PC-3 (cell line): Measurements from ENCODE around the gene IL1RAP. TPM values are rescaled to one million over a fixed set of nuclear protein-coding genes. Genes with fewer than 3 reads are reported as not detected.

ENCODE experiments used
- ATAC-seq: fragments of 200-7000 bp; cut with Tn5 transposase; 2 replicates; pipeline ENCODE4 v1.9.1; 2020; ENCODE audit warnings: mild to moderate bottlenecking, moderate library complexity
- BruUV-seq: library from RNA; stranded (reverse); fragments of 400-500 nt; replicated peaks from 2 replicates; lab custom pipeline; 2021; lab: Mats Ljungman, UMichigan
- CTCF ChIA-PET: fragments of 300-600 bp; sonication (Branson Sonifier 250); formaldehyde crosslinking; loops from one replicate; lab custom pipeline; 2022; ENCODE audit warnings: antibody characterized with exemption; lab: Charles Lee
- POLR2A ChIA-PET: fragments of 300-600 bp; sonication (Branson Sonifier 250); formaldehyde crosslinking; loops from one replicate; lab custom pipeline; 2022; ENCODE audit warnings: antibody characterized with exemption; ENCODE audit not compliant: unreplicated experiment; lab: Charles Lee
- DNase-seq: peaks from one replicate; pipeline ENCODE4 v3.0.0-alpha.2; 2015
- H2AFZ ChIP-seq: fragments of 300-600 bp; sonication (generic); 2 replicates; pipeline ENCODE4 v1.6.0; 2016; ENCODE audit warnings: antibody characterized with exemption, low read length
- H3F3A ChIP-seq: fragments of 300-600 bp; sonication (generic); one replicate; pipeline ENCODE4 v1.6.0; 2017; ENCODE audit warnings: antibody characterized with exemption, low read length, control low read depth, mild to moderate bottlenecking; ENCODE audit not compliant: unreplicated experiment
- H3K27ac ChIP-seq: fragments of 300-600 bp; sonication (generic); 2 replicates; pipeline ENCODE4 v1.5.1; 2016; ENCODE audit warnings: mild to moderate bottlenecking, low read length
- H3K27me3 ChIP-seq: fragments of 300-600 bp; sonication (generic); 2 replicates; pipeline ENCODE4 v1.6.1; 2016; ENCODE audit warnings: low read length, mixed read lengths
- H3K36me3 ChIP-seq: fragments of 300-600 bp; sonication (generic); 2 replicates; pipeline ENCODE4 v1.6.1; 2016; ENCODE audit warnings: low read depth, mixed run types, low read length, mixed read lengths
- H3K4me1 ChIP-seq: fragments of 300-600 bp; sonication (generic); 2 replicates; pipeline ENCODE4 v1.5.1; 2016; ENCODE audit warnings: low read length; ENCODE audit not compliant: insufficient read depth
- H3K4me2 ChIP-seq: fragments of 300-600 bp; sonication (generic); 2 replicates; pipeline ENCODE4 v1.6.0; 2016; ENCODE audit warnings: low read length
- H3K4me3 ChIP-seq: fragments of 300-600 bp; sonication (generic); 2 replicates; pipeline ENCODE4 v1.5.1; 2016; ENCODE audit warnings: mild to moderate bottlenecking, low read length, mixed read lengths
- H3K79me2 ChIP-seq: fragments of 300-600 bp; sonication (generic); 2 replicates; pipeline ENCODE4 v1.6.1; 2017; ENCODE audit warnings: low read length, mixed read lengths
- H3K9ac ChIP-seq: fragments of 300-600 bp; sonication (generic); 2 replicates; pipeline ENCODE4 v1.6.0; 2016; ENCODE audit warnings: mild to moderate bottlenecking, low read length
- H3K9me2 ChIP-seq: fragments of 300-600 bp; sonication (generic); replicated peaks from 2 replicates; pipeline ENCODE4 v1.6.1; 2016; ENCODE audit warnings: mixed run types, low read length, mixed read lengths
- H3K9me3 ChIP-seq: fragments of 300-600 bp; sonication (generic); 2 replicates; pipeline ENCODE4 v1.6.1; 2016; ENCODE audit warnings: low read length, mixed read lengths
- H4K20me1 ChIP-seq: fragments of 300-600 bp; sonication (generic); 2 replicates; pipeline ENCODE4 v1.6.1; 2016; ENCODE audit warnings: low read length, mixed read lengths
- CTCF ChIP-seq: fragments of 300-600 bp; sonication (generic); conservative IDR thresholded peaks from 2 replicates; pipeline ENCODE4 v1.5.1; 2017; ENCODE audit warnings: antibody characterized with exemption, low read depth, mild to moderate bottlenecking, low read length
- EZH2 ChIP-seq: fragments of 300-600 bp; sonication (generic); IDR thresholded peaks from one replicate; pipeline ENCODE4 v1.6.1; 2017; ENCODE audit warnings: antibody characterized with exemption, mild to moderate bottlenecking, low read length; ENCODE audit not compliant: unreplicated experiment
- EZH2phosphoT487 ChIP-seq: fragments of 300-600 bp; sonication (generic); IDR thresholded peaks from 2 replicates; pipeline ENCODE4 v1.6.1; 2018; ENCODE audit warnings: mild to moderate bottlenecking, antibody characterized with exemption, low read length, borderline replicate concordance
- intact Hi-C: fragments of 100-400 bp; cut with micrococcal nuclease; formaldehyde crosslinking; loops from 2 replicates; pipeline ENCODE4 v1.9.0; 2023
- total RNA-seq: library from RNA; depleted of rRNA; stranded (reverse); fragments of >200 nt; gene quantifications from 2 replicates; pipeline ENCODE4 v1.2.3, GENCODE V29; 2014

IL1RAP gene
- total RNA-seq, 1 experiment from 2014 or later, result 5.0 TPM

- Histone ChIP-seq H3F3A (no peaks in the 10 kb centered on the region), H3K4me1 (no peaks in the 10 kb centered on the region), H3K79me2 (no peaks in the 10 kb centered on the region), H4K20me1 (no peaks in the 10 kb centered on the region), H3K4me3 (no peak overlapping the region), H2AFZ (no peak overlapping the region), H3K9me3 (no peaks in the 10 kb centered on the region), H3K4me2 (no peak overlapping the region), H3K27me3 (no peaks in the 10 kb centered on the region), H3K36me3 (no peaks in the 10 kb centered on the region; the same call in 1 of the 2 replicates), H3K27ac (no peak overlapping the region), H3K9me2 (no peaks in the 10 kb centered on the region), H3K9ac (no peak overlapping the region)
- intact Hi-C loops, result no loop called here
- POLR2A ChIA-PET, result no interaction called here
- no peak for ATAC-seq
- DNase-seq, result no peak
- CTCF ChIA-PET, result no interaction called here
- no TSS peak for BruUV-seq
- TF ChIP-seq CTCF (no peak), EZH2 (no peak), EZH2phosphoT487 (no peak)
Observed at GRCh38 chr3:190605385-190605784, 91.5 kb downstream of the IL1RAP start.

DNA sequence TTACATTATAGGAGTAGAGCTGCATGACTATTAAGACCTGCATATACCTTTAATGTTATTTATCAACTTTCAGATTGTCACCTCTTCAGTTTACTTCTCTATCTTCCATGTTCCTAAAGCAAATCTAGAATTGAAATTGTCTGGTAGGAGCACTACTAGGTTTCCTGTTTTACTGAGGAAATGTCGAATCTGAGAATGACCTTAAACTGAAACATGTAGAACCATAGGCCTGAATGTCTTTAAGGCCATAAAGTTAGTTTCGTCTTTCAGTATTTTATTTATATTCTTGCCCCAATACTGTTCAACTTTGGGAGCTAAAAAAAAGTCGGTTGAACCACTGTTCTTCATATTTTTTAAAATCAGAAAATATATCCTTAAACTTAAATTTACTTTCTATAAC is 92.7 kb downstream of the IL1RAP start:
- Histone ChIP-seq H3K4me1 (no peaks in the 10 kb centered on the region), H3F3A (no peaks in the 10 kb centered on the region), H3K9ac (no peak overlapping the region), H3K9me3 (no peaks in the 10 kb centered on the region), H3K4me2 (no peak overlapping the region), H3K27ac (no peak overlapping the region), H4K20me1 (no peaks in the 10 kb centered on the region), H3K36me3 (no peaks in the 10 kb centered on the region; the same call in 1 of the 2 replicates), H2AFZ (no peak overlapping the region), H3K4me3 (no peak overlapping the region), H3K27me3 (no peaks in the 10 kb centered on the region), H3K79me2 (no peaks in the 10 kb centered on the region), H3K9me2 (no peaks in the 10 kb centered on the region)
- DNase-seq (no peak), ATAC-seq (no peak)
- TF ChIP-seq EZH2 (no peak), EZH2phosphoT487 (no peak), CTCF (no peak)
- BruUV-seq, result no TSS peak
- POLR2A ChIA-PET, result no interaction called here
- intact Hi-C loops, result no loop called here
- CTCF ChIA-PET, result no interaction called here

- BruUV-seq, result no TSS peak
Observed at GRCh38 chr3:190607021-190607420, 93.1 kb downstream of the IL1RAP start.

More at GRCh38 chr3:190607021-190607420, 93.1 kb downstream of the IL1RAP start:
- DNase-seq (no peak), ATAC-seq (no peak)
- Histone ChIP-seq H3K27me3 (no peaks in the 10 kb centered on the region), H3F3A (no peaks in the 10 kb centered on the region), H3K27ac (no peak overlapping the region), H3K9me2 (no peaks in the 10 kb centered on the region), H3K9ac (no peak overlapping the region), H4K20me1 (no peaks in the 10 kb centered on the region), H2AFZ (no peak overlapping the region), H3K4me2 (no peak overlapping the region), H3K4me1 (no peaks in the 10 kb centered on the region), H3K36me3 (no peaks in the 10 kb centered on the region; the same call in 1 of the 2 replicates), H3K9me3 (no peaks in the 10 kb centered on the region), H3K79me2 (no peaks in the 10 kb centered on the region), H3K4me3 (no peak overlapping the region)
- CTCF ChIA-PET, result no interaction called here
- TF ChIP-seq EZH2, result no peak
- no peak for TF ChIP-seq EZH2phosphoT487
- TF ChIP-seq CTCF, result no peak
- intact Hi-C loops, result no loop called here
- POLR2A ChIA-PET, result no interaction called here
